OCI-LY1 (cell line): ENCODE data around the gene LDLRAD1.

ENCODE experiments used
- H2AFZ ChIP-seq: fragments of 200-600 bp; sonication (generic), shearing (Covaris generic); 2 replicates; pipeline ENCODE4 v1.6.0; 2014; ENCODE audit warnings: antibody characterized with exemption, mild to moderate bottlenecking, low read length
- H3F3A ChIP-seq: fragments of 200-600 bp; sonication (generic), shearing (Covaris generic); 2 replicates; pipeline ENCODE4 v1.6.0; 2014; ENCODE audit warnings: mild to moderate bottlenecking, antibody characterized with exemption, low read length, moderate library complexity; ENCODE audit not compliant: insufficient read depth
- H3K27ac ChIP-seq: fragments of 200-600 bp; sonication (generic); 2 replicates; pipeline ENCODE4 v1.5.1; 2014; ENCODE audit warnings: low read length, mixed run types, mild to moderate bottlenecking, low read depth; ENCODE audit not compliant: poor library complexity, severe bottlenecking
- H3K27me3 ChIP-seq: fragments of 200-600 bp; sonication (generic); 2 replicates; pipeline ENCODE4 v1.6.0; 2014; ENCODE audit warnings: antibody characterized with exemption, mild to moderate bottlenecking, low read length, moderate library complexity; ENCODE audit not compliant: insufficient read depth
- H3K36me3 ChIP-seq: fragments of 200-600 bp; sonication (generic); 2 replicates; pipeline ENCODE4 v1.6.1; 2014; ENCODE audit warnings: mild to moderate bottlenecking, antibody characterized with exemption, low read length, moderate library complexity, mixed read lengths; ENCODE audit not compliant: insufficient read depth
- H3K4me1 ChIP-seq: fragments of 200-600 bp; sonication (generic); 2 replicates; pipeline ENCODE4 v1.5.1; 2014; ENCODE audit warnings: mild to moderate bottlenecking, low read length, moderate library complexity; ENCODE audit not compliant: insufficient read depth, severe bottlenecking
- H3K4me2 ChIP-seq: fragments of 200-600 bp; sonication (generic), shearing (Covaris generic); 2 replicates; pipeline ENCODE4 v1.6.1; 2014; ENCODE audit warnings: low read length
- H3K4me3 ChIP-seq: fragments of 200-600 bp; sonication (generic); 2 replicates; pipeline ENCODE4 v1.5.1; 2014; ENCODE audit warnings: low read length, low read depth, mild to moderate bottlenecking, mixed read lengths; ENCODE audit not compliant: poor library complexity, severe bottlenecking
- H3K79me2 ChIP-seq: fragments of 200-600 bp; shearing (Covaris generic); 2 replicates; pipeline ENCODE4 v1.6.1; 2016; ENCODE audit warnings: mixed run types, low read length, mixed read lengths; ENCODE audit not compliant: insufficient read depth
- H3K9ac ChIP-seq: fragments of 200-600 bp; sonication (generic), shearing (Covaris generic); 2 replicates; pipeline ENCODE4 v1.6.1; 2014; ENCODE audit warnings: mild to moderate bottlenecking, low read length, mixed read lengths
- H3K9me2 ChIP-seq: fragments of 200-600 bp; sonication (generic), shearing (Covaris generic); 2 replicates; pipeline ENCODE4 v1.6.1; 2014; ENCODE audit warnings: low read depth, mild to moderate bottlenecking, low read length, mixed read lengths
- H3K9me3 ChIP-seq: fragments of 200-600 bp; shearing (Covaris generic); 2 replicates; pipeline ENCODE4 v1.6.1; 2014; ENCODE audit warnings: low read length, mixed read lengths
- H4K20me1 ChIP-seq: fragments of 200-600 bp; sonication (generic), shearing (Covaris generic); 2 replicates; pipeline ENCODE4 v1.6.0; 2016; ENCODE audit warnings: mild to moderate bottlenecking, low read length; ENCODE audit not compliant: insufficient read depth
- EZH2 ChIP-seq: fragments of 200-600 bp; sonication (generic), shearing (Covaris generic); IDR thresholded peaks from 2 replicates; pipeline ENCODE4 v1.8.0; 2017; ENCODE audit warnings: borderline replicate concordance, mixed run types, mild to moderate bottlenecking, antibody characterized with exemption, low read length, moderate library complexity, mixed read lengths
- TF ChIP-seq, protein P1 (sequence below): fragments of 200-600 bp; sonication (generic), shearing (Covaris generic); IDR thresholded peaks from 2 replicates; pipeline ENCODE4 v1.5.1; 2017; ENCODE audit warnings: mild to moderate bottlenecking, antibody characterized with exemption, low read length, moderate library complexity, mixed read lengths

The LDLRAD1 gene

DNA sequence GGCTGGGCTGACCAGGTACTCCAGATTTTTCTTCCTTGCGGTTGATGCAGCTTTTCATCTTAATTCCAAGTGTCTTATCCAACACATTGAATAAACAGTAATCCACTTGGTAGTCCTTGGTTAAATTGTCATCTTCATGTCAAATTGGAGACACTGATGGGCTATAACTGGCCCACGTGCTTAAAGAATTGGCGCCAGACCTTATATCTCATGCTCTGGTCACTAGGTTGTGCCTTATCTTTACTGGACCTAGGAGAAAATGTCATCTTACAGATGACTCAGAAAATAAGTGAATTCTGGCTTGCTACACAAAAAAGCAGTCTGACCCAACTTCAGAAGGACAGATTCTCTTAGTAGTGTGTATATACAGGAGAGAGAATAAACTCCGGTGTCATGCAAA lies 55.6 kb downstream of the LDLRAD1 start:
- no peaks in the 10 kb centered on the region for H3K27me3 ChIP-seq
- H3K9me2 ChIP-seq: no peaks in the 10 kb centered on the region
- TF ChIP-seq, protein P1, sequence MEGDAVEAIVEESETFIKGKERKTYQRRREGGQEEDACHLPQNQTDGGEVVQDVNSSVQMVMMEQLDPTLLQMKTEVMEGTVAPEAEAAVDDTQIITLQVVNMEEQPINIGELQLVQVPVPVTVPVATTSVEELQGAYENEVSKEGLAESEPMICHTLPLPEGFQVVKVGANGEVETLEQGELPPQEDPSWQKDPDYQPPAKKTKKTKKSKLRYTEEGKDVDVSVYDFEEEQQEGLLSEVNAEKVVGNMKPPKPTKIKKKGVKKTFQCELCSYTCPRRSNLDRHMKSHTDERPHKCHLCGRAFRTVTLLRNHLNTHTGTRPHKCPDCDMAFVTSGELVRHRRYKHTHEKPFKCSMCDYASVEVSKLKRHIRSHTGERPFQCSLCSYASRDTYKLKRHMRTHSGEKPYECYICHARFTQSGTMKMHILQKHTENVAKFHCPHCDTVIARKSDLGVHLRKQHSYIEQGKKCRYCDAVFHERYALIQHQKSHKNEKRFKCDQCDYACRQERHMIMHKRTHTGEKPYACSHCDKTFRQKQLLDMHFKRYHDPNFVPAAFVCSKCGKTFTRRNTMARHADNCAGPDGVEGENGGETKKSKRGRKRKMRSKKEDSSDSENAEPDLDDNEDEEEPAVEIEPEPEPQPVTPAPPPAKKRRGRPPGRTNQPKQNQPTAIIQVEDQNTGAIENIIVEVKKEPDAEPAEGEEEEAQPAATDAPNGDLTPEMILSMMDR: no peak
- TF ChIP-seq EZH2: no peak
- H3K79me2 ChIP-seq: no peaks in the 10 kb centered on the region
- H3K9me3 ChIP-seq: no peaks in the 10 kb centered on the region
- H3K4me2 ChIP-seq: no peak overlapping the region
- H3K9ac ChIP-seq: no peak overlapping the region
- H3K4me1 ChIP-seq: no peaks in the 10 kb centered on the region
- H4K20me1 ChIP-seq: no peaks in the 10 kb centered on the region
- no peaks in the 10 kb centered on the region for H3F3A ChIP-seq
- peaks cover 57% of the 10 kb centered on the region; the same call in 1 of the 2 replicates for H3K36me3 ChIP-seq
- H3K4me3 ChIP-seq: no peak overlapping the region
- no peak overlapping the region for H2AFZ ChIP-seq
- no peak overlapping the region for H3K27ac ChIP-seq

DNA sequence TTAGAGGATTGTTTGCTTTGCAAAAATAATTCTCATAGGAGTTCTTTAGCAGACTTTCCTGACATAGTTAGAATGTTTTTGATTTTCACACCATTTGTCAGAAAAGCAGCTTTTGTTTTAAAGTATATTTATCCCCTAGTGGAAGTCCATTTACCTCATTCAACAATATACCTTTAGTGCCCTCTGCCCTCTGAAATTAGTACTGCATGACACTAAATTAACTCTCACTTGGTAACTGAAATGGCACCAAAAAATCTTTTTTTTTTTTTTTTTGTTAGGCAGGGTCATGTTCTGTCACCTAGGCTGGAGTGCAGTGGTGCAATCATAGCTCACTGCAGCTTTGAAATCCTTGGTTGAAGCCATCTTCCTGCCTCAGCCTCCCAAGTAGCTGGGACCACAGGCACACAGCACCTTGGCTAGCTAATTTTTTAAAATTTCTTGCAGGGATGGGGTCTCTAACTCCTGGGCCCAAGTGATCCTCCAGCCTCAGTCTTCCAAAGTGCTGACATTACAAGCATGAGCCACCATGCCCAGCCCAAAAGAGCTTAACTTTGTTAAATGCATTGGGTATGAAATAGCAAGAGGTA lies 58.2 kb downstream of the LDLRAD1 start:
- Histone ChIP-seq H3K9ac (no peak overlapping the region), H3K4me2 (no peak overlapping the region), H3K79me2 (no peaks in the 10 kb centered on the region), H3F3A (no peaks in the 10 kb centered on the region), H3K4me3 (no peak overlapping the region), H3K4me1 (no peaks in the 10 kb centered on the region), H3K36me3 (peaks cover 56% of the 10 kb centered on the region; the same call in 1 of the 2 replicates), H3K27me3 (no peaks in the 10 kb centered on the region), H2AFZ (no peak overlapping the region), H3K27ac (no peak overlapping the region), H4K20me1 (no peaks in the 10 kb centered on the region), H3K9me2 (no peaks in the 10 kb centered on the region), H3K9me3 (no peaks in the 10 kb centered on the region)
- TF ChIP-seq EZH2: no peak
- TF ChIP-seq, protein P1: peak; percentile 70
